Activated naive CD4-positive, alpha-beta T cell treated with anti-CD3 and anti-CD28 coated beads for 36 hours (primary cell): ENCODE measurements around the gene CNGA2. TPM values are rescaled to one million over a fixed set of nuclear protein-coding genes. Genes with fewer than 3 reads are reported as not detected.

Experiments used
- CTCF ChIA-PET: fragments of 350-600 bp; sonication (Branson Sonifier 250); formaldehyde crosslinking; loops from one replicate; lab custom pipeline; 2021; ENCODE audit warnings: antibody characterized with exemption; lab: Charles Lee
- DNase-seq: peaks from one replicate; pipeline ENCODE4 v3.0.0-alpha.2; 2020
- H3K27ac Mint-ChIP-seq: one replicate; pipeline ENCODE4 v1.8.0; 2021; ENCODE audit warnings: mild to moderate bottlenecking, mixed read lengths
- H3K27me3 Mint-ChIP-seq: one replicate; pipeline ENCODE4 v1.8.0; 2021; ENCODE audit warnings: low read depth, mixed read lengths
- H3K36me3 Mint-ChIP-seq: one replicate; pipeline ENCODE4 v1.8.0; 2021; ENCODE audit warnings: low read depth, mixed read lengths
- H3K4me1 Mint-ChIP-seq: one replicate; pipeline ENCODE4 v1.8.0; 2021; ENCODE audit warnings: low read depth, mixed read lengths
- H3K4me3 Mint-ChIP-seq: one replicate; pipeline ENCODE4 v1.8.0; 2021; ENCODE audit warnings: mild to moderate bottlenecking, moderate library complexity, mixed read lengths
- H3K9me3 Mint-ChIP-seq: one replicate; pipeline ENCODE4 v1.8.0; 2021; ENCODE audit warnings: mixed read lengths
- intact Hi-C: fragments of 100-400 bp; cut with micrococcal nuclease; formaldehyde crosslinking; loops from one replicate; pipeline ENCODE4 v1.15.1; 2023
- total RNA-seq, 2 experiments: library from RNA; stranded (reverse); gene quantifications; one replicate each; pipeline ENCODE4 v1.2.3, GENCODE V29; 2021

Gene CNGA2
- total RNA-seq, 2 experiments from 2014 or later, result not detected

- DNase-seq, result no peak
- no peaks in the 10 kb centered on the region for H3K4me1 Mint-ChIP-seq
- CTCF ChIA-PET, result no interaction called here
- no peaks in the 10 kb centered on the region for H3K9me3 Mint-ChIP-seq
- no peak overlapping the region for H3K27ac Mint-ChIP-seq
- intact Hi-C loops, result no loop called here
- H3K27me3 Mint-ChIP-seq, result peaks cover 6% of the 10 kb centered on the region
- H3K36me3 Mint-ChIP-seq, result no peaks in the 10 kb centered on the region
- no peak overlapping the region for H3K4me3 Mint-ChIP-seq
These were observed 33.5 kb upstream of the CNGA2 start for GRCh38 chrX:151701071-151701470.

- Mint-ChIP-seq H3K36me3 (no peaks in the 10 kb centered on the region), H3K27me3 (peaks cover 2% of the 10 kb centered on the region), H3K9me3 (no peaks in the 10 kb centered on the region), H3K4me1 (no peaks in the 10 kb centered on the region), H3K27ac (no peak overlapping the region), H3K4me3 (no peak overlapping the region)
- intact Hi-C loops, result no loop called here
- no peak for DNase-seq
- CTCF ChIA-PET, result no interaction called here
These were observed 33.0 kb upstream of the CNGA2 start for GRCh38 chrX:151701531-151701930.

GRCh38 chrX:151702026-151702714 is 32.4 kb upstream of the CNGA2 start:
- DNase-seq, result no peak
- CTCF ChIA-PET, result no interaction called here
- Mint-ChIP-seq H3K27ac (no peak overlapping the region), H3K4me1 (no peaks in the 10 kb centered on the region), H3K36me3 (no peaks in the 10 kb centered on the region), H3K9me3 (no peaks in the 10 kb centered on the region), H3K4me3 (no peak overlapping the region), H3K27me3 (no peaks in the 10 kb centered on the region)
- intact Hi-C loops, result no loop called here

DNA sequence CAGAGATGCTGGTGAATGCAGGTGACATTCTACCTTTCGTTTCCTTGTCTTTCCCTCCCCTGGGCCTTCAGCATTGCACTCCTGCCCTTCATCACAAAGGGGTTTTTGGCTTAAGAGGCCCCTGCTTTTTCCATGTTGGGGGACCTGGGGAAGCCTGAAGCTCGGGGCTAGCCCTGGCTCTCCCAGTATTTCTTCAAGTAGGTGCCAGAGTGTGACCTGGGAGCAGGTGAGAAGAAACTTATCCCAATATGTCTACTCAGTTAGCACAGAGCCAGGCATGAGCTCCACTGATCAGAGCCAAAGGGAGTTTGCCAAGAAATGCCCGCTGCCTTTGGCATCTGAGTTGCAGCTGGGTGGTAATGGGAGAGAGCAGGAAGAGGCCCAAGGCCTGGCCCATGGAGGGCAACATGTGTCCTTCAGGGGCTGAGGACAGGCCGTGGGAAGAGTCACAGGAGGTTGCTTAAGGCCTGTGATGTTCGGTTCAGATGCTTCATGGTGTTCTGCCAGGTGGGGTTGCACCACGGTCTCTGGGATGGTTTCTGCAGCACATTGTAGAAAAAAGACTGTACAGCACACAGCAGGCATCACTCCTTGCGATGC is 31.7 kb upstream of the CNGA2 start:
- no peak for DNase-seq
- intact Hi-C loops, result no loop called here
- Mint-ChIP-seq H3K27ac (no peak overlapping the region), H3K36me3 (no peaks in the 10 kb centered on the region), H3K4me3 (no peak overlapping the region), H3K27me3 (peaks cover 3% of the 10 kb centered on the region), H3K9me3 (no peaks in the 10 kb centered on the region), H3K4me1 (no peaks in the 10 kb centered on the region)
- CTCF ChIA-PET, result no interaction called here

DNA sequence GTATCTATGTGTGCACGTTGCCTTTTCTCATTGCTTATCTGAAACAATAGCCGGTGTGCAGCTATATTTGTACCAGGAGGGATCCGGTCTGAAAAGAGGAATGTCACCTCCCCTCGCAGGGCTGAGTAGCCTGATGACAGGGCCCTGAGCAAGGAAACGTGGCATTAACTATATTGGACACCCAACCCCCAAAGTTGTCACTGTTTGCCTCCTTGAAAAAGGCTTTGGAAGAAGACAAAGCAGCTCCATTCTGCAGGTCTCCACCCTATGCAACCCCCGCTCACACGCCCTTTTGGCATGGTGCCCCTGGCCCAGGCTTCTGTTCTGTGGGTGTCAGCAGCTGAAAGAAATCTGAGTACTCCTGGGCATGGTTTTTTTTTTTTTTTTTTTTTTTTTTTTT is 31.1 kb upstream of the CNGA2 start:
- intact Hi-C loops, result no loop called here
- no peak for DNase-seq
- Mint-ChIP-seq H3K4me3 (no peak overlapping the region), H3K4me1 (no peaks in the 10 kb centered on the region), H3K9me3 (no peaks in the 10 kb centered on the region), H3K27me3 (peaks cover 3% of the 10 kb centered on the region), H3K36me3 (no peaks in the 10 kb centered on the region), H3K27ac (no peak overlapping the region)
- CTCF ChIA-PET, result no interaction called here

DNA sequence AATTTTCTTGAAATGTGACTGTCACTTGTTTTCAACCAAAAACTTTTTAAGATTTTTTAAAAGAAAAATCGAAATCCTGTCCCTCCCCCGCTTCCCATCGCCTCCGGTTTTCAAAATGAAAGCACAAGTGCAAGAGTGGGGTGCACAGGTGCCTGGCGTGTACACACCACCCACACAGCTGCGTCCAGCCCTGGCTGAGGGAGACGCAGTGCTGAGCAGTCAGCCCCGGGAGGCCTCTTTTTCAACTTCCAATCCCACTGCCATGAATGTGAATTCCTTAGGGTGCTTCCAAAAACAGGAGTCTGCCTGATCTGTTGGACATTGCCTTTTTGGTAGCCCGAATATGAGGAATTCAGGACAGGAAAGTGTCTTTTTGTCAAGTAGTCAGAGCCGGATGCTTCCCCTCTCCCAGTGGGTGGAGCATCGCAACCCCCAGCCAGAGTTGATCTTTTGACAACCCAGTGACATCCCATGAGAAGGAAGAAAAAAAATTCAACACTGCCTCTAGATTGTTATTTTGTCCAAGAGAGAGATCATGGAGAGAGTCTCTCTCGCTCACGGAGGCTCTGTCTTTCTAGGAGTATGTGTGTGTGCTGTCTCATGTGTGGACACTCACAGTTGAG is 30.4 kb upstream of the CNGA2 start:
- no peak overlapping the region for H3K4me3 Mint-ChIP-seq
- no peak overlapping the region for H3K27ac Mint-ChIP-seq
- no peaks in the 10 kb centered on the region for H3K36me3 Mint-ChIP-seq
- CTCF ChIA-PET, result no interaction called here
- no peak for DNase-seq
- intact Hi-C loops, result no loop called here
- peaks cover 3% of the 10 kb centered on the region for H3K27me3 Mint-ChIP-seq
- H3K4me1 Mint-ChIP-seq, result no peaks in the 10 kb centered on the region
- H3K9me3 Mint-ChIP-seq, result no peaks in the 10 kb centered on the region

DNA sequence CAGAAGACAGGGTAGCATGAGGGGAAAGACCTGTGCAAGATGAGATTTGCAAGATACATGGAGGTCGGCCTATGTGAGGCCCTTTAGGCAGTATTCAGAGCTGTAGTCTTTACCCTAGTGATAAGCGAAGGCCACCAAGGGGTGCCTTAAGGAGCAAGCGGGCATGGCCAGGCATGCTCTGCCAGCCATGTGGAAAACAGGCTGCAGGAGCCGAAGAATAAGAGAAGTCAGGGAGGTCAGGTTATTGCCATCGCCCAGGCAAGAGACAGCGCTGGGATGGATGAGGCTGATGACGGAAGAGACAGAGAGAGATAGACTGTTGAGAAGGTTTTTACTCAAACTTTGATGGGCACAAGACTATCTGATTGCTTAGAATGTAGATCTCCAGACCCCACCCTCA is 25.7 kb upstream of the CNGA2 start:
- Mint-ChIP-seq H3K9me3 (no peaks in the 10 kb centered on the region), H3K27ac (no peak overlapping the region), H3K36me3 (no peaks in the 10 kb centered on the region), H3K4me3 (no peak overlapping the region), H3K27me3 (peaks cover 3% of the 10 kb centered on the region), H3K4me1 (no peaks in the 10 kb centered on the region)
- CTCF ChIA-PET, result no interaction called here
- intact Hi-C loops, result no loop called here
- no peak for DNase-seq

DNA sequence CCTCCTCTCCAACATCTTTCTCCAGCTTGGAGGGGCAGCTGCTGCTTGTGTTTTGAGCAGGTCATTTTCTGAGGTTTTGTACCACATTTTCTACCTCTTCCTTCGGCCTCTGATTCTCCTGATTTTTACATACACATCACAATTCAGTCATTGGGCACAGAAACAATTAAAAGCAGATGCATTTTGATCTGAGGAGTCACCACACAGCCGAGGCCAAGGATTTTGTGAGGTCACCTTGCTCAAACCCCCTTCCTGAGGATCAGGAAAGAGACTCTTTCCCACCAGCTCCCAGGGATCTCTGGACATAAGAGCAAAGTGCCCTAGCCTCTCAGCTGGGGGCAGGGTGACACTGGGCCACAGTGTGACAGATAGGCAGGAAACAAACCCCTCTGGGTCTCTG is 24.1 kb upstream of the CNGA2 start:
- Mint-ChIP-seq H3K9me3 (no peaks in the 10 kb centered on the region), H3K27me3 (peaks cover 5% of the 10 kb centered on the region), H3K27ac (no peak overlapping the region), H3K36me3 (no peaks in the 10 kb centered on the region), H3K4me3 (no peak overlapping the region), H3K4me1 (no peaks in the 10 kb centered on the region)
- CTCF ChIA-PET, result no interaction called here
- DNase-seq, result no peak
- intact Hi-C loops, result no loop called here

DNA sequence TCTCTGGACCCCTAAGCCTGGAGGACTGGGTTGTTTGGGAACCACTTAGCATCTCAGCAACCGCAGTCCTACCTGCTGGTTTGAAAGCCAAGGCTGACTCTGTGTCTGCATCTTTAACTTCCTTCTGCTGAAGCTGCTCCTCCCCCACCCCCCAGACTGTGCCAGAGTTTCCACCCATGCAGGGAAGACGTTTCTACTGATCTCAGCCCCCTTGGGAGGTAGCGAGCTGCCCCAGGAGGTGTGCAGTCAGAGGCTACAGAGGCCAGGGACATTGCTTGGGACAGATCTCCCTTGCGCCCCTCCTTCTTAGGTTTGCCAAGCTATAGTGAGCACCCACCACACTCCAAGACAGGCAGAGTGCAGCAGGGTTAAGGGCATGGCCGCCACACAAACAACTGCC is 23.4 kb upstream of the CNGA2 start:
- Mint-ChIP-seq H3K36me3 (no peaks in the 10 kb centered on the region), H3K4me3 (no peak overlapping the region), H3K27me3 (peaks cover 5% of the 10 kb centered on the region), H3K4me1 (no peaks in the 10 kb centered on the region), H3K9me3 (no peaks in the 10 kb centered on the region), H3K27ac (no peak overlapping the region)
- intact Hi-C loops, result no loop called here
- CTCF ChIA-PET, result no interaction called here
- no peak for DNase-seq

- Mint-ChIP-seq H3K9me3 (no peaks in the 10 kb centered on the region), H3K36me3 (no peaks in the 10 kb centered on the region), H3K27me3 (peaks cover 8% of the 10 kb centered on the region), H3K27ac (no peak overlapping the region), H3K4me3 (no peak overlapping the region), H3K4me1 (no peaks in the 10 kb centered on the region)
- CTCF ChIA-PET, result no interaction called here
- intact Hi-C loops, result no loop called here
- no peak for DNase-seq
These were observed 22.8 kb upstream of the CNGA2 start for GRCh38 chrX:151711787-151712186.

- H3K4me1 Mint-ChIP-seq, result no peaks in the 10 kb centered on the region
- H3K4me3 Mint-ChIP-seq, result no peak overlapping the region
- intact Hi-C loops, result no loop called here
- no peaks in the 10 kb centered on the region for H3K9me3 Mint-ChIP-seq
- DNase-seq, result no peak
- peaks cover 8% of the 10 kb centered on the region for H3K27me3 Mint-ChIP-seq
- no peaks in the 10 kb centered on the region for H3K36me3 Mint-ChIP-seq
- H3K27ac Mint-ChIP-seq, result no peak overlapping the region
- CTCF ChIA-PET, result no interaction called here
These were observed 22.3 kb upstream of the CNGA2 start for GRCh38 chrX:151712253-151712652.

DNA sequence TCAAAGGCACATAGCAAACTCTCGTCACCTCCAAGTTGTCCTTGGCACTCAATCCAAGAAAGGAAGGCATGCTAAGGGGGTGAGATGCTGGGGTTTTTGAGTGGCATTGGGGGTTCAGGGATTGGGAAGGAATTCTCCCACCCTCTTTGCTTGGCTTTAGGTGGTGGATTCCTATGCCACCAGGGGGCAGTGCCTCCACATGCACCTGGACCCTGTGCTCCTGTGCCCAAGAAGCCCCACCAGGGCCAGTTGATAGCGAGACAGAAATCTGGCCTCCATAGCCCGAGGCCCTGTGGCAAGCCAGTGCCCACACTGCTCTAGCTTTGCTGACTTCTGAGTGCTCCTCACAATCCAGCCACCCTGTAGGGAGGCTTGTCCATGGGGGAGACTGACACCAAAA is 20.7 kb upstream of the CNGA2 start:
- no peaks in the 10 kb centered on the region for H3K4me1 Mint-ChIP-seq
- H3K9me3 Mint-ChIP-seq, result no peaks in the 10 kb centered on the region
- CTCF ChIA-PET, result interaction anchor here (0.6 to 1.4 kb wide), 2 partner anchors 33 to 794 kb away, joined by 3 read pairs; no protein-coding TSS in a partner anchor
- peaks cover 5% of the 10 kb centered on the region for H3K27me3 Mint-ChIP-seq
- no peak overlapping the region for H3K4me3 Mint-ChIP-seq
- intact Hi-C loops, result no loop called here
- DNase-seq, result peak; percentile 10
- H3K36me3 Mint-ChIP-seq, result no peaks in the 10 kb centered on the region
- H3K27ac Mint-ChIP-seq, result no peak overlapping the region

DNA sequence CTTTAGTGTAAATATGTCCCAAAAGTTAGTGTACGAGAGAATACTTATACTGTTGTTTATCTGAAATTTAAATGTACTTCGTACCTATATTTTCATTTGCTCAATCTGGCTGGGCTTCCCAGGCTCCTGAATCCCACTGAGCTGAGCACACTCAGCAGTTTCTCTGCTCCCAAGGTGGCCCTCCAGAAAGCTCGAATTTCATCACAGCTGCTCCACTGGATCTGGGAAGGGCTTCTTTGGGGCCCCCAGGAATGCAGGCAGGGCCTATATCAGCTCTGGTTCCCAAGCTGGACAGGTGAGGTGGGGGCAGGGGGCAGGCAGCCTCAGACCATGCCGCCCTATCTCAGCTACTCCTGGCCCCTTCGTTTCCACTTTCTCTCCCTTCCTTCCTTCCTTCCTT is 20.2 kb upstream of the CNGA2 start:
- H3K4me3 Mint-ChIP-seq, result no peak overlapping the region
- no peaks in the 10 kb centered on the region for H3K36me3 Mint-ChIP-seq
- peaks cover 5% of the 10 kb centered on the region for H3K27me3 Mint-ChIP-seq
- no peak overlapping the region for H3K27ac Mint-ChIP-seq
- no peaks in the 10 kb centered on the region for H3K4me1 Mint-ChIP-seq
- no peak for DNase-seq
- CTCF ChIA-PET, result interaction anchor here (1.4 kb wide), 1 partner anchor 34 kb away, joined by 3 read pairs; no protein-coding TSS in a partner anchor
- intact Hi-C loops, result no loop called here
- no peaks in the 10 kb centered on the region for H3K9me3 Mint-ChIP-seq
